Endothelial cell of umbilical vein (primary cell): ENCODE results near the gene RPL22. TPM values are rescaled to one million over a fixed set of nuclear protein-coding genes. Genes with fewer than 3 reads are reported as not detected.

Experiments used
- BruUV-seq: library from RNA; stranded (reverse); fragments of 400-500 nt; replicated peaks from 2 replicates; lab custom pipeline; 2021; lab: Mats Ljungman, UMichigan
- CTCF ChIA-PET: fragments of 300-600, 350-600 bp; sonication (Branson Sonifier 250); formaldehyde crosslinking; loops from one replicate; lab custom pipeline; 2021; ENCODE audit warnings: antibody characterized with exemption, inconsistent platforms; lab: Charles Lee
- POLR2A ChIA-PET: fragments of 300-600, 350-600 bp; sonication (Branson Sonifier 250); formaldehyde crosslinking; loops from one replicate; lab custom pipeline; 2021; ENCODE audit warnings: antibody characterized with exemption, inconsistent platforms; lab: Charles Lee
- DNase-seq: peaks from one replicate; pipeline ENCODE4 v3.0.0-alpha.2; 2011; ENCODE audit warnings: low read depth, low spot score
- FAIRE-seq: peaks from 2 replicates; lab custom pipeline; 2011; peaks lifted over from hg19 to GRCh38; lab: Jason Lieb, UNC
- H2AFZ ChIP-seq: 2 replicates; pipeline ENCODE4 v1.6.0; 2012; ENCODE audit warnings: low read depth, low read length, control low read depth, inconsistent platforms
- H3K27ac ChIP-seq: 2 replicates; pipeline ENCODE4 v1.5.1; 2011; ENCODE audit warnings: low read depth, mild to moderate bottlenecking, control low read depth, low read length, moderate library complexity; ENCODE audit not compliant: insufficient read depth
- H3K27me3 ChIP-seq, 2 experiments: 2 replicates each; pipeline versions ENCODE4 v1.6.0 to v1.6.1; 2011; ENCODE audit warnings: low read length in 2 of 2, mixed read lengths in 1 of 2; ENCODE audit not compliant: control insufficient read depth in 2 of 2, insufficient read depth in 2 of 2
- H3K36me3 ChIP-seq, 2 experiments: 2 replicates in 1 of 2; 3 replicates in 1 of 2; pipeline ENCODE4 v1.5.1; 2011; ENCODE audit warnings: low read length in 2 of 2, mild to moderate bottlenecking in 1 of 2, moderate library complexity in 1 of 2; ENCODE audit not compliant: control insufficient read depth in 2 of 2, insufficient read depth in 2 of 2; ENCODE audit errors: extremely low read depth in 1 of 2
- H3K4me1 ChIP-seq: 3 replicates; pipeline ENCODE4 v1.5.1; 2011; ENCODE audit warnings: mild to moderate bottlenecking, low read length; ENCODE audit not compliant: control insufficient read depth, insufficient read depth; ENCODE audit errors: extremely low read depth
- H3K4me2 ChIP-seq: 2 replicates; pipeline ENCODE4 v1.6.1; 2011; ENCODE audit warnings: low read length, control low read depth, mixed read lengths; ENCODE audit not compliant: insufficient read depth
- H3K4me3 ChIP-seq, 3 experiments: fragments of 200-600 bp in 1 of 3; sonication (generic), shearing (Covaris generic) in 1 of 3; replicated peaks in 1 of 3; 2 replicates each; pipeline ENCODE4 v1.5.1; 2011 to 2016; ENCODE audit warnings: control low read depth in 3 of 3, low read length in 3 of 3, mild to moderate bottlenecking in 2 of 3, inconsistent platforms in 1 of 3, low read depth in 1 of 3, moderate library complexity in 1 of 3; ENCODE audit not compliant: insufficient read depth in 1 of 3
- H3K79me2 ChIP-seq: 2 replicates; pipeline ENCODE4 v1.6.0; 2012; ENCODE audit warnings: low read length, inconsistent platforms; ENCODE audit not compliant: control insufficient read depth, insufficient read depth
- H3K9ac ChIP-seq: replicated peaks from 2 replicates; pipeline ENCODE3; 2011; ENCODE audit warnings: low read length, control low read depth; ENCODE audit not compliant: insufficient read depth; ENCODE audit errors: extremely low read depth
- H3K9me1 ChIP-seq: replicated peaks from 3 replicates; pipeline ENCODE4 v1.6.0; 2011; ENCODE audit warnings: mild to moderate bottlenecking, low read length; ENCODE audit not compliant: control insufficient read depth, insufficient read depth; ENCODE audit errors: extremely low read depth
- H3K9me3 ChIP-seq: replicated peaks from 2 replicates; pipeline ENCODE4 v1.5.1; 2012; ENCODE audit warnings: low read length, inconsistent platforms; ENCODE audit not compliant: control insufficient read depth, insufficient read depth
- H4K20me1 ChIP-seq: replicated peaks from 2 replicates; pipeline ENCODE3; 2011; ENCODE audit warnings: mild to moderate bottlenecking, low read length; ENCODE audit not compliant: control insufficient read depth, insufficient read depth; ENCODE audit errors: extremely low read depth
- GATA2 ChIP-seq: IDR thresholded peaks from 2 replicates; pipeline ENCODE4 v1.7.0; 2011; ENCODE audit warnings: low read depth, mild to moderate bottlenecking, moderate library complexity, mixed read lengths, low read length; ENCODE audit not compliant: insufficient read length, insufficient read depth
- MYC ChIP-seq: IDR thresholded peaks from one replicate; pipeline ENCODE4 v1.6.1; 2011; ENCODE audit warnings: mild to moderate bottlenecking, low read depth, low read length
- POLR2A ChIP-seq: IDR thresholded peaks from 2 replicates; pipeline ENCODE4 v1.6.1; 2012; ENCODE audit warnings: low read depth, mild to moderate bottlenecking, control low read depth, low read length
- POLR2AphosphoS5 ChIP-seq: IDR thresholded peaks from 2 replicates; pipeline ENCODE4 v1.6.1; 2012; ENCODE audit warnings: low read depth, mild to moderate bottlenecking, control low read depth, low read length, moderate library complexity; ENCODE audit not compliant: insufficient read depth
- dilution Hi-C: fragments of 300-500 bp; cut with MboI; formaldehyde crosslinking; loops from one replicate; pipeline ENCODE4 v1.15.0; 2019; ENCODE audit warnings: low sequenced_read_pairs; ENCODE audit not compliant: extremely low pct_ligation_motif_present
- intact Hi-C: fragments of 100-400 bp; cut with micrococcal nuclease; formaldehyde crosslinking; loops from one replicate; pipeline ENCODE4 v1.10.0; 2022
- polyA plus RNA-seq, 4 experiments: library from polyadenylated mRNA; depleted of rRNA in 3 of 4; stranded (reverse) in 3 of 4; unstranded in 1 of 4; fragments of >200 nt; gene quantifications; 2 replicates each; pipeline versions ENCODE4 v1.2.1 to v1.2.3, GENCODE V29; 2011 to 2012; ENCODE audit warnings: missing spikeins in 1 of 4
- total RNA-seq: library from RNA; stranded (reverse); gene quantifications from 2 replicates; pipeline ENCODE4 v1.2.3, GENCODE V29; 2021
- TF ChIP-seq, protein P1 (sequence below): IDR thresholded peaks from 2 replicates; pipeline ENCODE4 v1.6.1; 2011; ENCODE audit not compliant: insufficient read depth, insufficient read length

RPL22 gene
- total and polyA plus RNA-seq, 2 donors (not counting 3 experiments of a cell fraction or from before 2014, with no cell fraction given), result 71.2 to 343 TPM

DNA sequence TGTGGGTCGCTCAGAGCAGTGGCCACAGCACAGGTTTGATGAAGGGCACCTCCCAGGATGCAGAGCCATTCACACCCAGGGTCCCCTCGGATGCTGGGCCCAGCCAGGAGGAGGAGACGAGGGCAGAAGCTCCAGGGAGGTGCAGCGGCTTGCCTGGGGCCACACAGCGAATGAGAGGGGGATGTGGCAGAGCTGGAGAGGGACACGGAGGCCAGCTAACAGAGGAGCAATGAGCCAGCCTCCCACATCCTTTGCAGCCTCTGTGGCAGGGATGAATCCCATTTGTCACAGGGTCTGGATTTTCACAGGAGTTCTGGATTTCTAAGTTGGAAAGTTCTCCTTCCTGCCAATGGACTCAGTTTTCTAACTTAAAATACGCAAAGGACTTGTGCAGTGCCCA lies 55.2 kb downstream of the RPL22 start:
- no peak overlapping the region for H3K4me3 ChIP-seq
- H4K20me1 ChIP-seq, result no peaks in the 10 kb centered on the region
- H3K9me3 ChIP-seq, result no peaks in the 10 kb centered on the region
- no peak for TF ChIP-seq POLR2A
- TF ChIP-seq MYC, result no peak
- no peaks in the 10 kb centered on the region for H3K79me2 ChIP-seq
- ChIA-PET POLR2A (no interaction called here), CTCF (no interaction called here)
- DNase-seq, result no peak
- H3K36me3 ChIP-seq, result no peaks in the 10 kb centered on the region
- dilution Hi-C loops (no loop called here), intact Hi-C loops (no loop called here)
- no peaks in the 10 kb centered on the region for H3K4me1 ChIP-seq
- H3K9ac ChIP-seq, result no peak overlapping the region
- H3K9me1 ChIP-seq, result no peaks in the 10 kb centered on the region
- H3K4me2 ChIP-seq, result no peak overlapping the region
- H2AFZ ChIP-seq, result no peak overlapping the region
- H3K27me3 ChIP-seq, result peaks cover 0 to 2% of the 10 kb centered on the region in 2 experiments
- FAIRE-seq, result no peak
- BruUV-seq, result no TSS peak
- H3K27ac ChIP-seq, result no peak overlapping the region

GRCh38 chr1:6143395-6143794 lies 56.0 kb downstream of the RPL22 start:
- peaks cover 0 to 2% of the 10 kb centered on the region in 2 experiments for H3K27me3 ChIP-seq
- H3K4me1 ChIP-seq, result no peaks in the 10 kb centered on the region
- H3K9ac ChIP-seq, result no peak overlapping the region
- no peaks in the 10 kb centered on the region for H4K20me1 ChIP-seq
- no peak for DNase-seq
- no peaks in the 10 kb centered on the region for H3K9me3 ChIP-seq
- no peak for TF ChIP-seq MYC
- TF ChIP-seq POLR2A, result no peak
- no peak for TF ChIP-seq POLR2AphosphoS5
- TF ChIP-seq, protein P1, sequence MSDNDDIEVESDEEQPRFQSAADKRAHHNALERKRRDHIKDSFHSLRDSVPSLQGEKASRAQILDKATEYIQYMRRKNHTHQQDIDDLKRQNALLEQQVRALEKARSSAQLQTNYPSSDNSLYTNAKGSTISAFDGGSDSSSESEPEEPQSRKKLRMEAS, result no peak
- TF ChIP-seq GATA2, result no peak
- no peak overlapping the region for H3K4me2 ChIP-seq
- no TSS peak for BruUV-seq
- no peaks in the 10 kb centered on the region for H3K9me1 ChIP-seq
- H3K79me2 ChIP-seq, result no peaks in the 10 kb centered on the region
- dilution Hi-C loops (no loop called here), intact Hi-C loops (no loop called here)
- no peak overlapping the region for H3K4me3 ChIP-seq
- no peak overlapping the region for H3K27ac ChIP-seq
- no peak overlapping the region for H2AFZ ChIP-seq
- H3K36me3 ChIP-seq, result no peaks in the 10 kb centered on the region
- no peak for FAIRE-seq
- ChIA-PET CTCF (no interaction called here), POLR2A (no interaction called here)
